Mesendoderm (in vitro differentiated cells): ENCODE measurements around the gene RPRD1B.

ENCODE experiments used
- DNase-seq: peaks from one replicate; pipeline ENCODE4 v3.0.0; 2013
- H2AK5ac ChIP-seq: 2 replicates; pipeline ENCODE4 v1.6.1; 2013; ENCODE audit warnings: low read length, inconsistent platforms
- H2BK120ac ChIP-seq: 2 replicates; pipeline ENCODE4 v1.6.1; 2013; ENCODE audit warnings: low read depth, mild to moderate bottlenecking, low read length, moderate library complexity, mixed read lengths
- H2BK15ac ChIP-seq: replicated peaks from 2 replicates; pipeline ENCODE4 v1.6.1; 2013; ENCODE audit warnings: low read depth, mild to moderate bottlenecking, moderate library complexity
- H2BK5ac ChIP-seq: 2 replicates; pipeline ENCODE4 v1.6.1; 2013; ENCODE audit warnings: low read length, inconsistent platforms
- H3K18ac ChIP-seq: 2 replicates; pipeline ENCODE4 v1.6.1; 2013; ENCODE audit warnings: mild to moderate bottlenecking, low read length, mixed read lengths
- H3K23ac ChIP-seq: one replicate; pipeline ENCODE4 v1.6.1; 2013; ENCODE audit warnings: low read length
- H3K27ac ChIP-seq: 2 replicates; pipeline ENCODE4 v1.5.1; 2013; ENCODE audit warnings: low read depth, mild to moderate bottlenecking, inconsistent platforms, low read length, moderate library complexity
- H3K27me3 ChIP-seq: 2 replicates; pipeline ENCODE4 v1.6.1; 2013; ENCODE audit warnings: low read length, control low read depth, mild to moderate bottlenecking, inconsistent platforms; ENCODE audit not compliant: insufficient read depth, poor library complexity
- H3K36me3 ChIP-seq: 2 replicates; pipeline ENCODE4 v1.6.1; 2013; ENCODE audit warnings: low read length, inconsistent platforms; ENCODE audit not compliant: control insufficient read depth, insufficient read depth
- H3K4ac ChIP-seq: one replicate; pipeline ENCODE4 v1.6.1; 2013; ENCODE audit warnings: low read depth, mild to moderate bottlenecking, low read length, moderate library complexity
- H3K4me1 ChIP-seq: 2 replicates; pipeline ENCODE4 v1.6.1; 2013; ENCODE audit warnings: low read depth, low read length, inconsistent platforms; ENCODE audit not compliant: control insufficient read depth
- H3K4me2 ChIP-seq: 2 replicates; pipeline ENCODE4 v1.6.1; 2013; ENCODE audit warnings: low read length
- H3K4me3 ChIP-seq: 2 replicates; pipeline ENCODE4 v1.5.1; 2013; ENCODE audit warnings: mild to moderate bottlenecking, low read length
- H3K56ac ChIP-seq: one replicate; pipeline ENCODE4 v1.6.1; 2013; ENCODE audit warnings: low read length
- H3K79me1 ChIP-seq: 2 replicates; pipeline ENCODE4 v1.6.1; 2013; ENCODE audit warnings: low read length, inconsistent platforms
- H3K79me2 ChIP-seq: 2 replicates; pipeline ENCODE4 v1.6.1; 2013; ENCODE audit warnings: mild to moderate bottlenecking, low read length; ENCODE audit not compliant: control insufficient read depth, insufficient read depth
- H3K9ac ChIP-seq: 2 replicates; pipeline ENCODE4 v1.6.1; 2013; ENCODE audit warnings: low read length, inconsistent platforms
- H4K5ac ChIP-seq: one replicate; pipeline ENCODE4 v1.6.1; 2013; ENCODE audit warnings: low read length
- H4K8ac ChIP-seq: one replicate; pipeline ENCODE4 v1.6.1; 2013; ENCODE audit warnings: low read depth, mild to moderate bottlenecking, control low read depth, low read length, moderate library complexity
- WGBS: extraction: QIAGEN DNeasy Blood & Tissue Kit; methylation state at CpG from one replicate; pipeline ENCODE4 v1.1.7; 2013; ENCODE audit warnings: low lambda C conversion rate, missing lambda C conversion rate; ENCODE audit not compliant: insufficient coverage; ENCODE audit errors: extremely low coverage; 5-methylcytosine and 5-hydroxymethylcytosine counted together

The RPRD1B gene

DNA sequence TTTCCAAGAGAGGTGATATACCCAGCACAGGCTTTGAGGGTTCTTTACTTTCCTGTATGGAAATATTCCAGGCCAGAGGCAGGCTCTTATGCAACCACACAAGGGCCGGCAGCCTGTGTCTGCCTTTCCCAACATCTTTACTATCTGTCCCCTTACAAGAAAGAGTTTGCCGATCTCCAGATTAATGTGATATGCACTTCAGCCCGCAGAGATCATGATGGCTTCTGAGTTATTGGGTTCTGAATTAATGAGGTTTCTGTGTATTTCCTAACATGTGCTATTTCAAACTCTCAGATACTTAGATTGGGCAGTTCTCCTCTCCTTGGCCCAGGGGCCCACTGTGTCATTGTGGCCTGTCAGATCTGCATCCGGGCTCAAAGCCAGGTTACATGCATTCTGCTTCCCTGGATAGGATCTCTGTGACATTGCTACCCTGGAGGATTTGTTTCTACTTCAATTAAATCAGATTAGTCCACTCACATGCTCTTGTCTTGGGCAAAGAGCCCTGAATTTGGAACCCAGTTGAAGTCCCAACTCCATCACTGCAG, 75.0 kb downstream of the RPRD1B start:
- Histone ChIP-seq H3K27me3 (no peaks in the 10 kb centered on the region), H3K27ac (no peak overlapping the region), H2BK15ac (no peak overlapping the region), H2BK5ac (no peak overlapping the region), H3K4me3 (no peak overlapping the region), H3K56ac (no peak overlapping the region), H3K4me1 (no peaks in the 10 kb centered on the region), H4K8ac (no peak overlapping the region), H3K4me2 (no peak overlapping the region), H3K9ac (no peak overlapping the region), H3K18ac (no peak overlapping the region), H3K23ac (no peak overlapping the region), H3K79me1 (no peaks in the 10 kb centered on the region), H2AK5ac (no peak overlapping the region), H2BK120ac (no peak overlapping the region), H3K36me3 (no peaks in the 10 kb centered on the region), H3K4ac (no peak overlapping the region), H3K79me2 (no peaks in the 10 kb centered on the region), H4K5ac (no peak overlapping the region)
- no CpG with 5 or more reads among the region's 4 CpGs for WGBS
- DNase-seq, result no peak

DNA sequence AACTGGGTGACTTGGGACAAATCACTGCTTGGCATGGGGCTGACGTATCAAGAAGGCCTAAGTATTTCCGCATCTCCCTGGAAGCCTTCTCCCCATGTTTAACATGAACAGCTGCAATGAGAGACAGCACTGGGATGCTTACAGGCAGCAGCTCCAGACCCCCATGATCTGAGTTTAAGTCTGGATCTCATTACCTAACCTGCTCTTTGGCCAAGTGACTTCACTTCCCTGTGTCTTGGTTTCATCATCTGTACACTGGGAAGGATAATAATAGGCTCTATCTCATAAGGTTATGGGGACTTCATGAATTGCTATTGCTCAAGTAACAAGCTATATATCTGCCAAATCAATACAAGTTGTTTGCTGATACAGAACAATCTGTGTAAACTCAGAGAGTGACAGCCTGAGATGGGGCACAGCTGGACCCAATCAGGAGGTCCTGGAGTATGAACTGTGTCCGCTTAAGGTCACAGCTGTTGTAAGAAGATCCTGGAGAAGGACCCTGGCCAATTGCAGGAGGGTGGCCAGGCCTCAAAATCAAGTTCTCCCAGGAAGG, 75.5 kb downstream of the RPRD1B start:
- no peak for DNase-seq
- no peak overlapping the region for H2BK120ac ChIP-seq
- H3K56ac ChIP-seq, result no peak overlapping the region
- H3K9ac ChIP-seq, result no peak overlapping the region
- H4K5ac ChIP-seq, result no peak overlapping the region
- no peak overlapping the region for H3K4me3 ChIP-seq
- no peaks in the 10 kb centered on the region for H3K79me2 ChIP-seq
- H3K18ac ChIP-seq, result no peak overlapping the region
- no peak overlapping the region for H2AK5ac ChIP-seq
- no peaks in the 10 kb centered on the region for H3K79me1 ChIP-seq
- no peak overlapping the region for H3K4me2 ChIP-seq
- WGBS, result no CpG with 5 or more reads among the region's 3 CpGs
- H3K23ac ChIP-seq, result no peak overlapping the region
- no peaks in the 10 kb centered on the region for H3K36me3 ChIP-seq
- H3K27me3 ChIP-seq, result no peaks in the 10 kb centered on the region
- H2BK15ac ChIP-seq, result no peak overlapping the region
- no peaks in the 10 kb centered on the region for H3K4me1 ChIP-seq
- no peak overlapping the region for H2BK5ac ChIP-seq
- no peak overlapping the region for H3K27ac ChIP-seq
- H3K4ac ChIP-seq, result no peak overlapping the region
- no peak overlapping the region for H4K8ac ChIP-seq

DNA sequence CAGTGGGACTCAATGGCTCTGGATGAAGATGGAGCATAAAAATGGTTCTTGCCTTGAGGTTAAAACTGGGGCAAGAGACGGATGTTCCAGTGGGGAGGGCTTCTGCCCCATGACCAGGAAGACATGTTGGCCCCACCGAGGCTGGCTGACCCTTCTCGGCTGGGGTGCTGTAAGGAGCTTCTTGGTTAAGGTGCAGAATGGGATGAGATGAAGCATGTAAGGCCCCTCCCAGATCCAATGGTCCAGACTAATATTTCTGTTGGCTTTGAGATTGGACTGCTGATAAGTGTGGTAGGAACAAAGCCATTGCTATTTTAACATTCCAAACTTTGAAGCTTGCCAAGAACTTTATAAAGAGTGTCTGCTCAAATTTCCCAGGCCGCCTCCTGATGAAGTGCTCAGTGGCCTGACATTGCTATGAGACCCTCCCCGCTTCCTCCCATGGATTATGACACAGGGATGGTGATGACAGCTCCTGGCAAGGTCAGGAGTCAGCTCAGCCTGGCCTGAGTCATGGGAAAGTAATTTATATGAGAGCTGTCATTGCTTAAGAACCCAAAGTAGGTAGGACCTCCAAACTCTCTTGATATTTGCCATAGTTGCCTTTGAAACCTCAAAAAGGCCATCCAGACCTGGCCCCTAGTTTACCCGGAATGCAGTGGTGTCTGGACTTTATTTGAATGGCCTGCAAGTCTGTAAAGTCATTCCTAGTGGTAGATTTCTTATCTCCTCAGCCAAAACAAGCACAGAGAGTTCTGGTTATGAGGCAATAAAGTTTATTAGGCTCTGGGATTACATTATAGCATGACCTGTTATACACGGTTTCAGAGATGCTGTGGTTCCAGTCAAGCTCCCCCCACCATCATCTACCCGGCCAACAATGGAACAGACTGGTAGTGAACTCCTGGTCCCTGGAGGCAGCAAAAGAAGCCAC, 76.3 kb downstream of the RPRD1B start:
- H4K8ac ChIP-seq, result no peak overlapping the region
- H3K4me3 ChIP-seq, result no peak overlapping the region
- WGBS, result no CpG with 5 or more reads among the region's 8 CpGs
- H3K4ac ChIP-seq, result no peak overlapping the region
- no peaks in the 10 kb centered on the region for H3K36me3 ChIP-seq
- peak; percentile 69 for DNase-seq
- no peak overlapping the region for H3K27ac ChIP-seq
- no peak overlapping the region for H3K4me2 ChIP-seq
- H4K5ac ChIP-seq, result no peak overlapping the region
- H3K56ac ChIP-seq, result no peak overlapping the region
- no peak overlapping the region for H2AK5ac ChIP-seq
- H3K9ac ChIP-seq, result no peak overlapping the region
- H3K79me2 ChIP-seq, result no peaks in the 10 kb centered on the region
- H3K18ac ChIP-seq, result no peak overlapping the region
- no peak overlapping the region for H2BK15ac ChIP-seq
- no peak overlapping the region for H3K23ac ChIP-seq
- H3K79me1 ChIP-seq, result no peaks in the 10 kb centered on the region
- H2BK120ac ChIP-seq, result no peak overlapping the region
- H3K27me3 ChIP-seq, result no peaks in the 10 kb centered on the region
- no peak overlapping the region for H2BK5ac ChIP-seq
- H3K4me1 ChIP-seq, result no peaks in the 10 kb centered on the region

DNA sequence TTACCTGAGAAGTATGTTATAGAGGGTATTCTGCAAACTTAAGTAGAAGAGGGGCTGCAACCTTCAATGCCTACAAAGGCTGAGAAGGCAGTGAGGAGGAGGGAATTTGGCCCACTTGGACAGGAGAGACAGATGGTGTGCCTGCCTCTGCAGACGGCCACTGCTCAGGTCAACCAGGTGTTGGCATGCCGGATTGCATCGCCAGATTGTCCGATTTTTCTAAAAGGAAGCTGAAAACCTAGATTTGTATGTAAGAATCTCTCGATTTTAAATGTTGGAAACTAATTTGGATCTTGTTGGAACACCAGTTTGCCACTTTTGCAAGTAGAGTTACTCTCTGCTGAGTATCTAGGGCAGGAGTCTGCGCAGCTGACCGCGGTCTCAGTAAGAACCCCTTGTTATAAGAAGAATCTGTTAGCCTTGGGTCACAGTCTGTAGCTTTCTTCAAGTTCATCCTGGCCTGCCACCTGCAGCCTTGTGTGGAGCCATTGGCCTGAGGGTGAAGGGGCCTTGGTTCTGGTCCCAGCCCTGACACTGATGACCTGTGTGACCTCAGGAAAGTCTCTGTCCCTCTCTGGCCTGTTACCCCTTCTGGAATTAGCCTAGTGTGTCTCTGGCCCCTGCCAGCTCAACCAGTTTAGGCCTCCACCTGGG, 77.1 kb downstream of the RPRD1B start:
- Histone ChIP-seq H3K9ac (no peak overlapping the region), H2BK120ac (no peak overlapping the region), H3K36me3 (no peaks in the 10 kb centered on the region), H3K4me3 (no peak overlapping the region), H3K56ac (no peak overlapping the region), H2BK5ac (no peak overlapping the region), H3K79me1 (no peaks in the 10 kb centered on the region), H2BK15ac (no peak overlapping the region), H3K27me3 (no peaks in the 10 kb centered on the region), H3K18ac (no peak overlapping the region), H3K4me2 (no peak overlapping the region), H3K27ac (no peak overlapping the region), H3K79me2 (no peaks in the 10 kb centered on the region), H4K5ac (no peak overlapping the region), H3K23ac (no peak overlapping the region), H4K8ac (no peak overlapping the region), H2AK5ac (no peak overlapping the region), H3K4me1 (no peaks in the 10 kb centered on the region), H3K4ac (no peak overlapping the region)
- no peak for DNase-seq
- WGBS, result no CpG with 5 or more reads among the region's 8 CpGs

DNA sequence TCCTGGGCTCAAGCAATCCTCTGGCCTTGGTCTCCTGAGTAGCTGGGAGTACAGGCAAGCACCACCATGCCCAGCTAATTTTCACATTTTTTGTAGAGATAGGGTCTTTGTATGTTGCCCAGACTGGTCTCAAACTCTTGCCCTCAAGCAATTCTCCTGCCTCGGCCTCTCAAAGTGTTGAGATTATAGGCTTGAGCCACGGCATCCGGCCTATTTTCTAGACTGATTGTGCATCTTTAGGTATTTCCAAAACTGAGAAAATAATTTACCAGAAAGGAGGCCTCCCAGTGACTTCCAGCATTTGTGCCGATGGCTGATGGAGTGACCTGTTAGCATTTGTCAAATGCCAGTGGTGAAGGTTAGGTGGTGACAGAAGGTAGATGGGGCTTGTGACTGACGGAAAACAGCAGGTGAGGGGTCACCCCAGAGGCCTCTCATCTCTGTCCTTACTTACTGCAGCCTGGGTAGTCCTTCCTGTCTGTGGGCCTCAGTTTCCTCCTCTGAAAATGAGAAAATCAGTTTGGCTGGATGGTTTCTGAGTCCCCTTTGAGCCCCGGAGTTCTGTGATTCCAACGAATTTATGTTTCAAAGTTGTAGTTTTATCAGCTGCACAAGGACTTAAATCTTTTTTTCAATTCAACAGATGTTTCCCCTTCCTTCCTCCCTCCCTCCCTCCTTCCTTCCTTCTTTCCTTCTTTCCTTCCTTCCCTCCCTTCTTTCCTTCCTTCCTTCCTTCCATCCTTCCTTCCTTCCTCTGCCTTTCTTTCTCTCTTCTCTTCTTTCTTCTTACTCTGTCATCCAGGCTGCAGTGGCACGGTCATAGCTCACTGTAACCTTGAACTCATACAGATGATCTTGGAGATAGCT, 78.1 kb downstream of the RPRD1B start:
- Histone ChIP-seq H2BK15ac (no peak overlapping the region), H3K23ac (no peak overlapping the region), H3K4me3 (no peak overlapping the region), H4K5ac (no peak overlapping the region), H3K27me3 (no peaks in the 10 kb centered on the region), H3K79me2 (no peaks in the 10 kb centered on the region), H3K4me2 (no peak overlapping the region), H2BK120ac (no peak overlapping the region), H2BK5ac (no peak overlapping the region), H4K8ac (no peak overlapping the region), H2AK5ac (no peak overlapping the region), H3K4ac (no peak overlapping the region), H3K79me1 (no peaks in the 10 kb centered on the region), H3K27ac (no peak overlapping the region), H3K18ac (no peak overlapping the region), H3K9ac (no peak overlapping the region), H3K56ac (no peak overlapping the region), H3K36me3 (no peaks in the 10 kb centered on the region), H3K4me1 (no peaks in the 10 kb centered on the region)
- no peak for DNase-seq
- WGBS, result no CpG with 5 or more reads among the region's 8 CpGs
